Lower lobe of right lung (tissue), 2 donors: ENCODE measurements around the gene APOBEC3A. TPM values are rescaled to one million over a fixed set of nuclear protein-coding genes. Genes with fewer than 3 reads are reported as not detected.
A peak's percentile ranks its signal among the peaks of the same experiment; 100 is the strongest.

Experiments
- ATAC-seq, 2 donors: fragments of 200-7000 bp; cut with Tn5 transposase; one replicate each; pipeline ENCODE4 v1.9.1; 2020 to 2022; ENCODE audit warnings: mild to moderate bottlenecking in 2 of 2, moderate library complexity in 2 of 2
- DNase-seq: peaks from one replicate; pipeline ENCODE4 v3.0.0-alpha.2; 2020
- H3K27ac ChIP-seq: fragments of 200-600 bp; one replicate; pipeline ENCODE4 v1.8.0; 2022
- H3K27me3 ChIP-seq: fragments of 200-600 bp; one replicate; pipeline ENCODE4 v1.8.0; 2022; ENCODE audit warnings: low read depth
- H3K36me3 ChIP-seq: fragments of 200-600 bp; one replicate; pipeline ENCODE4 v1.8.0; 2022; ENCODE audit warnings: mild to moderate bottlenecking
- H3K4me1 ChIP-seq: fragments of 200-600 bp; one replicate; pipeline ENCODE4 v1.8.0; 2022
- H3K4me3 ChIP-seq: fragments of 200-600 bp; one replicate; pipeline ENCODE4 v1.8.0; 2022; ENCODE audit warnings: mild to moderate bottlenecking
- H3K9me3 ChIP-seq: fragments of 200-600 bp; one replicate; pipeline ENCODE4 v1.8.0; 2022
- intact Hi-C: fragments of 100-400 bp; cut with DNase I; formaldehyde crosslinking; loops from one replicate; pipeline ENCODE4 v1.11.0; 2022
- total RNA-seq: library from RNA; stranded (reverse); fragmentation: NEBNext Ultra II Directional; extraction: Animal tissue kit (Norgen Biotek cat#: 25700); gene quantifications from one replicate; pipeline ENCODE4 v1.2.1, GENCODE V29; 2021
- TF ChIP-seq, protein P1 (sequence below): fragments of 200-600 bp; IDR thresholded peaks from one replicate; pipeline ENCODE4 v1.8.0; 2022; ENCODE audit warnings: antibody characterized with exemption, mild to moderate bottlenecking
- donor health status: DM: no; HTN: yes; CAD: no; lungs with severe emphysema.

The APOBEC3A gene
- total RNA-seq, 1 donor from 2014 or later: 14.2 TPM

- DNase-seq (peak; percentile 45), ATAC-seq (peak in 1 of 2 donors; percentile 42)
These were observed 9.9 kb upstream of the APOBEC3A start for GRCh38 chr22:38947321-38948140.

GRCh38 chr22:38948181-38948940 is 9.0 kb upstream of the APOBEC3A start:
- Histone ChIP-seq H3K4me3 (no peak overlapping the region), H3K27me3 (peaks cover 3% of the 10 kb centered on the region), H3K4me1 (peaks cover 12% of the 10 kb centered on the region), H3K27ac (no peak overlapping the region), H3K36me3 (no peaks in the 10 kb centered on the region), H3K9me3 (no peaks in the 10 kb centered on the region)
- intact Hi-C loops: no loop called here
- TF ChIP-seq, protein P1, sequence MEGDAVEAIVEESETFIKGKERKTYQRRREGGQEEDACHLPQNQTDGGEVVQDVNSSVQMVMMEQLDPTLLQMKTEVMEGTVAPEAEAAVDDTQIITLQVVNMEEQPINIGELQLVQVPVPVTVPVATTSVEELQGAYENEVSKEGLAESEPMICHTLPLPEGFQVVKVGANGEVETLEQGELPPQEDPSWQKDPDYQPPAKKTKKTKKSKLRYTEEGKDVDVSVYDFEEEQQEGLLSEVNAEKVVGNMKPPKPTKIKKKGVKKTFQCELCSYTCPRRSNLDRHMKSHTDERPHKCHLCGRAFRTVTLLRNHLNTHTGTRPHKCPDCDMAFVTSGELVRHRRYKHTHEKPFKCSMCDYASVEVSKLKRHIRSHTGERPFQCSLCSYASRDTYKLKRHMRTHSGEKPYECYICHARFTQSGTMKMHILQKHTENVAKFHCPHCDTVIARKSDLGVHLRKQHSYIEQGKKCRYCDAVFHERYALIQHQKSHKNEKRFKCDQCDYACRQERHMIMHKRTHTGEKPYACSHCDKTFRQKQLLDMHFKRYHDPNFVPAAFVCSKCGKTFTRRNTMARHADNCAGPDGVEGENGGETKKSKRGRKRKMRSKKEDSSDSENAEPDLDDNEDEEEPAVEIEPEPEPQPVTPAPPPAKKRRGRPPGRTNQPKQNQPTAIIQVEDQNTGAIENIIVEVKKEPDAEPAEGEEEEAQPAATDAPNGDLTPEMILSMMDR: no peak
- no peak for ATAC-seq
- DNase-seq: no peak

More at GRCh38 chr22:38947321-38948140, 9.9 kb upstream of the APOBEC3A start:
- H3K27me3 ChIP-seq: no peaks in the 10 kb centered on the region
- H3K9me3 ChIP-seq: no peaks in the 10 kb centered on the region
- peaks cover 13% of the 10 kb centered on the region for H3K4me1 ChIP-seq
- TF ChIP-seq, protein P1: no peak
- intact Hi-C loops: no loop called here
- no peaks in the 10 kb centered on the region for H3K36me3 ChIP-seq
- no peak overlapping the region for H3K4me3 ChIP-seq
- H3K27ac ChIP-seq: no peak overlapping the region

DNA sequence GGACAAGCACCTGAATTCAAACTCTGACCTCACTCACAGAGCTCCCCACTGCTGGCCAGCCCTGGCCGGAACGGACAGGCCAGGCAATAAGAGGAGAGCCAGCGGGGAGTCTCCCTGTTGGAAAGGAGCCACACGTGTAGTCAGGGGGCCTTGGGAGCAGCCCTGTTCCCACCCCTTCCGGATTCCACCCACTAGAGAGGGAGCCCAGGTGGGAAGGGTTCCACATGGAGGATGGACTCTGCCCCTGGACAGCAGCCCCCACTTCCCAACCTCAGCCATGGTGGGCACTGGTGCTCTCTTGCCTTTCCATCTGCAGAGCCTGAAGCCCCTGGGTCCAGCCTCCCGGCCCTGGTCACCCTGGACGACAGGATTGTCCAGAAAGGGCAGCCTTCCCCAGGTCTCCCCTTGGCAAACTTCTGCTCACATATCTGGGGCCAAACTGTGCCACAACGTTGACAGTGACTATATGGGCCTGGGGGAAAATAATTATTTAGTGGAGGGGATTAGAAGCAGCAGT is 7.5 kb upstream of the APOBEC3A start:
- no peaks in the 10 kb centered on the region for H3K9me3 ChIP-seq
- no peak overlapping the region for H3K4me3 ChIP-seq
- intact Hi-C loops: loop anchor here (10.0 kb wide), 1 partner anchor 55 kb away; no protein-coding TSS in a partner anchor
- TF ChIP-seq, protein P1: no peak
- ATAC-seq (no peak), DNase-seq (peak; percentile 44)
- H3K27me3 ChIP-seq: peaks cover 3% of the 10 kb centered on the region
- peaks cover 18% of the 10 kb centered on the region for H3K4me1 ChIP-seq
- no peak overlapping the region for H3K27ac ChIP-seq
- no peaks in the 10 kb centered on the region for H3K36me3 ChIP-seq

DNA sequence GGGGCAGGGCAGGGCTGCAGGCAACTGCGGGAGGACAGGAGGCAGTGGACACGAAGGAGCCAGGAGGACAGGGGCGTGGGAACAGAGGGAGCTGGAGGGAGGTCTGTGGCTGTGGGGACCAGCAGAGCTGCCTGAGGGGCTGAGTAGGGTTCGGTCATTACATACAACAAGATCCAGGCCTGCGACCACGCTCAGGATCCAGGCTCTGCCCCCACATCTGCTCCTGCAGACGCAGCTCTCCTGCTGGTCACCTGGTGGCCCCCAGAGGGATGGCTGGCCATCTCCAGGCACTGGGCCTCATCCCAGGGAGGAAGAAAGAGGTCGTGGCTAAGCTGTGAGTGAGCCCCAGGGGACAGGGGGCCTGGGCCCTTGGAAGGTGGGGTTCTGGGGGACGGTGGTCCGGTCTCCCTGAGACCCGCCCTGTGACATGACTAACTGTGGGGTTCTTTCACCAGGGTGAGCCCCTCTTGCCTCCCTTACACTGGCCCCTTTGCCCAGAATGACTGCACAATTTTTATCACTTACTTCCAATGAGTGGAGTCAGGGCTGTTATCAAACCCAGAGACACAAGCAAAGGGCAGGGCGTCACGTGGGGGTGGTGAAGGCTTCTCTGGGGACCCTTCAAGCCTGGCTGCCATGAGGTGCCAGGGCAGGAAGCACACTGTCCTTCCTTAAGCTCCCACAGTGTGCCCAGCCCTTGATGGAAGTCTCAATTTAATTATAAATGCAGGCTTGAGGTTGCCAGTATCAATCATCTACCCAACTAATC is 6.7 kb upstream of the APOBEC3A start:
- peaks cover 18% of the 10 kb centered on the region for H3K4me1 ChIP-seq
- TF ChIP-seq, protein P1: no peak
- ATAC-seq (no peak), DNase-seq (peak; percentile 35)
- no peaks in the 10 kb centered on the region for H3K9me3 ChIP-seq
- H3K27ac ChIP-seq: no peak overlapping the region
- H3K27me3 ChIP-seq: peaks cover 3% of the 10 kb centered on the region
- intact Hi-C loops: loop anchor here (10.0 kb wide), 1 partner anchor 54 kb away; no protein-coding TSS in a partner anchor
- H3K4me3 ChIP-seq: no peak overlapping the region
- no peaks in the 10 kb centered on the region for H3K36me3 ChIP-seq

DNA sequence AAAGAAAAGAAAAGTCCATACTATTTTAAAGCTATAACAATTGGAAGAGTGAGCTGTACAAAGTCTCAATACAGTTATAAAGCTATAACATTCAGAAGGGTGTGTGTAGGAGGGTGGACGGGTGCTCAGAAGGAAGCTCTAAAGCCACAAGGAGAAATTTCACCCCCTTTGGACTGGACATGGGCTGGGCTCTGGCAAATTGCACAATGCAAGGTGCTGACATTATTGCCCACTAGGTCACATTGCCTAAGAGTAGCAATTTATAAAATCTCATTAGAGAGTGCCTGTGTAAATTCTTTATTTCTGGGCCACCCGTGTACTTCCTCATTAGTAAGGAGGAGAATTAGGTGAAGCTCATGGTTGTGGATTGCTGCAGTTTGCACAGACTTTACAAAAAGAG is 5.7 kb upstream of the APOBEC3A start:
- TF ChIP-seq, protein P1: no peak
- Histone ChIP-seq H3K36me3 (no peaks in the 10 kb centered on the region), H3K4me3 (no peak overlapping the region), H3K27ac (peak overlapping the region; percentile 28), H3K9me3 (no peaks in the 10 kb centered on the region), H3K27me3 (peaks cover 3% of the 10 kb centered on the region), H3K4me1 (peaks cover 18% of the 10 kb centered on the region)
- intact Hi-C loops: loop anchor here (10.0 kb wide), 1 partner anchor 53 kb away; no protein-coding TSS in a partner anchor
- DNase-seq (no peak), ATAC-seq (peak; percentile 10 to 49)
